ENCODE results near the gene STXBP6. TPM values are rescaled to one million over a fixed set of nuclear protein-coding genes. Genes with fewer than 3 reads are reported as not detected.
"Not testable (repeated sequence)": the region's sequence is repeated elsewhere in the genome, so short reads cannot be mapped to it uniquely, and the experiment has no call there.

STXBP6 gene
- total RNA-seq, 1 donor from 2014 or later: 10.0 TPM

DNA sequence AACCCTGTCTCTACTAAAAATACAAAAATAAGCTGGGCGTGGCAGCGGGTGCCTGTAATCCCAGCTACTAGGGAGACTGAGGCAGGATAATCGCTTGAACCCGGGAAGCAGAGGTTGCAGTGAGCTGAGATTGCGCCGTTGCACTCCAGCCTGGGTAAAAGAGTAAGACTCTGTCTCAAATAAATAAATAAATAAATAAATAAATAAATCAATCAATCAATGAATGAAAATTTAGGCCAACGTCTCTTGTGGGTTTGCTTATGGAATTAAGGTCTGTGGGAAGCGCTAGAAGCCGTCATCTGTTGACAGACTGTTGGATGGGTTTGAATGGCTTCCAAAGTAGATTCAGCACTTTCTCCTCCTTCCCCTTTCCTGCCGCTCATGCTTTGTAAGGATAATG lies 246.5 kb downstream of the STXBP6 start:
- DNase-seq (ENCODE audit: low spot score): not testable (repeated sequence)

GRCh38 chr14:24802236-24802635 lies 247.7 kb downstream of the STXBP6 start:
- no peak for DNase-seq (ENCODE audit: low spot score)

DNA sequence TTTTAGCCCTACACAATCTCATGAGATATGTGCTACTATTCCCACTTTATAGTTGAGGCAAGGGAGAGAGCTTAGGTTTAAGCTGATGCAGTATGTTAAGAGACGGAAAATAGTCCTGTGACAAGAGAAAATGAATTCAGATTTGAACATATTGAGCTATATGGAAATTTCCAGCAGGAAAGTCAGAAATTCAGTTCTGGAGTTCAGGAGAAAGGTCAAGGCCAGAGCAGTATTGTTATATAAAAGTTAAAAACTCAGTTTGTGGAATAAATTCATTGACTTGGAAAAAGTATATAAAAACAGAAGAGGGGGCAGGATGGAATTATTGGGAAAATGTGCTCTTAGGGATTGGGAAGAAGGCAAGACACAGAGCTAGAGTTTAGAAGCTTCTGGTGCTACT lies 248.9 kb downstream of the STXBP6 start:
- no peak for DNase-seq (ENCODE audit: low spot score)

DNA sequence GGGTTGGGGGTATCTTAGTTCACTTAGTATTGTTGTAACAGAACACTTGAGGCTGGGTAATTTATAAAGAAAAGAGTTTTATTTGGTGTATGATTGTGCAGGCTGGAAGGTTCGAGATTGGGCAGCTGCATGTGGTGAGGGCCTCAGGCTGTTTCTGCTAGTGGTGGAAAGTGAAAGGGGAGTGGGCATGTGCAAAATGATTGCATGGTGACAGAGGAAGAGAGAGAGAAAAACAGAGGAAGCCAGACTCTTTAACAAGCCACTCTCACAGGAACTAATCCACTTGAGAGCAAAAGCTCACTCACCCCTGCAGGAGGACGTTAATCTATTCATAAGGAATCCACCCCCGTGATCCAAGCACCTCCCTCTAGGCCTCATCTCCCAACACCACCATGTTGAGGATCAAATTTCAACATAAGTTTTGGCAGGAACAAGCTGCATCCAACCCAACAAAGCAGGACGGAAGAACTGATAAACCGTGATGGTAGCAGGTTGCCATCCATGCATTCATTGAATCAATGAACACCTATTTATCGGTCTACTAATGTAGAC lies 251.0 kb downstream of the STXBP6 start:
- DNase-seq (ENCODE audit: low spot score): no peak

DNA sequence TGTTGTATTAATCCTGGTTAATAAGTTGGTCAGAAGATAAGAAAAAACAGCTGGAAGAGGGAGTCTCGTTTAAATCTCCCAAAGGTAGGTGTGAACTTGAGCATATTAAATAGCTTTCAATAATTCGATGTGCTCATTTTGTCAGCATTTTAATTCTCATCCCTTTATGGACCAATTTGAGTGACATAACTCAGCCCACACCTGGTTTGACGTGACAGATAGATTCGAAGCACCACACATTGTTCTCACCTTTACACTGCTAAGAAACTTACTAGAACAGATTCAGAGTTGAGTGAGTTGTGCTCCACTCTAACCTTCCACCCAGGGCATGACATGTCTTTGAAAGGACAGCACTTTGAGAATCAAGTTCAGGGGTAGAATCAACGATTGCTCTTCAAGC lies 254.5 kb downstream of the STXBP6 start:
- no peak for DNase-seq (ENCODE audit: low spot score)

GRCh38 chr14:24794644-24795305 lies 255.2 kb downstream of the STXBP6 start:
- DNase-seq (ENCODE audit: low spot score): no peak

GRCh38 chr14:24790196-24790595 lies 259.8 kb downstream of the STXBP6 start:
- DNase-seq (ENCODE audit: low spot score): no peak

GRCh38 chr14:24789378-24789884 lies 260.5 kb downstream of the STXBP6 start:
- DNase-seq (ENCODE audit: low spot score): no peak

GRCh38 chr14:24785698-24786097 lies 264.2 kb downstream of the STXBP6 start:
- DNase-seq (ENCODE audit: low spot score): no peak

GRCh38 chr14:24784981-24785380 lies 265.0 kb downstream of the STXBP6 start:
- no peak for DNase-seq (ENCODE audit: low spot score)

DNA sequence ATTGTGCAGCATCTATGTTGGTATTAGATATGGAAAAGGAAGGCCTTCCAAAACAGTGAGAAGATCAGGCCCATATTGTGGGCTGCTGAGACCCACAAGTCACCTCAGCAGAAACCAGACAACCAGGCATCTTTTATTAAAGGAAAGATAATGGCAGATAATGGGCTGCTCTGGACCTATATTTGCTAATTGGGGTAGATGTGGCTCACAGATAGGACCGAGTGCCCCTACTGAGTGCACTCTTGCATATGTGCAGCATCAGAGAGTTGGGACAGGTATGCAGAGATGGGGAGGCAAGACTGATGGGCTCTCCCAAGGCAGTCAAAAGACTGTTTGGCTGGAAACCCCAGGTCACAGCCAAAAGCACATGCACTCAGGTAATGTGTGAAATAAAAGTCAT lies 266.2 kb downstream of the STXBP6 start:
- DNase-seq (ENCODE audit: low spot score): no peak

- DNase-seq (ENCODE audit: low spot score): no peak
Observed at GRCh38 chr14:24780281-24780680, 269.7 kb downstream of the STXBP6 start.

- DNase-seq (ENCODE audit: low spot score): no peak
Observed at GRCh38 chr14:24777678-24778077, 272.3 kb downstream of the STXBP6 start.

DNA sequence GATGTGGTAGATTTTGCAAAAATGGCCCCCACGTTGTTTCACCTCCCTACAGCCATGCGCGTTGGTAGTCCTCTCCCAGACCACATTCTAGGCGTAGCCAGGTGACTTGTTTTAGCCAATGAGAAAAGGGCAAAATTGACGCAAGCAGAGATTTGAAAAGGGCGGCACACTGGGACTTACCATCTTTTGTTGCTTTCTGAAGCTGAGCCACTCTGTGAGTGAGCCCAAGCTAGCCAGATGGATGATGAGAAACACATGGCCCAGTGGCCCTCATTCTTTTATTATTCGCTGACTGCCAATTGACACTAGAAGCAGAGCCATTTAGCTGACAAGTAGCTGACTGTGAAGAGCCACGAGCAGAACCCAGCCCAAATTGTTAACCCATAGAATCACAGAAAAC lies 274.0 kb downstream of the STXBP6 start:
- DNase-seq (ENCODE audit: low spot score): no peak

DNA sequence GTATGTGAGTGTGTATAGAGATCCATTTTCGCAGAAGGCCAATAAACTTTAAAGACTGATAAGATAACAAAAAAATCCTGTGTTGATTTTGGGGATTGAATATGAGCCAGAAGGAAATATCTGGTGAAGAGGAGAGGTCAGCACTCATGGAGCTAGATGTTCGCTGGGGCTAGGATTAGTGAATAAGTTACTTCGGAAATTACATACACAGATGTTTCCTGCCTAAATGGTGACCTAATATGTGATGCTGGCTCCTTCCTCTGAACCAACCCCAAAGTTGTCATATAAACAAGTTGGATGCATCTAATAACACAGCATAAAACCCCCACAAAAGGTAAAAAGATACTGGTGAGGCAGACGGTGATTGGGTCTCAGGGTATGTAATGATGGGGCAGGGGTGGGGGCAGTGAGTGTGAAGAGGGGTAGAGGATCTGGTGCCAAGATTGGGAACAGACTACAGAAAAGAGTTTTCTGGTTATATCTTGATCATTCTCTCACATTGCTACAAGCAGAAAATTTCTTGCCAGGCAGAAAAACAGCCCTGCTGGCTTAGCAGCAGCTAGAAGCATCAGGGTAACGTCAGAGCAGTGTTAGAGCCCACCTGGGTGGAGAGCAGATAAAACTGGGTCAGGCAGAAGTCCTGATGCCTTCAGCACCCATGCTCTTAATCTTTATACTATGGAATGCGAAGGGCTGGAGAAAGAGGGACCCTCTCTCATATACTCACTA lies 275.6 kb downstream of the STXBP6 start:
- DNase-seq (ENCODE audit: low spot score): no peak

- not testable (repeated sequence) for DNase-seq (ENCODE audit: low spot score)
Observed at GRCh38 chr14:24773564-24773963, 276.4 kb downstream of the STXBP6 start.

DNA sequence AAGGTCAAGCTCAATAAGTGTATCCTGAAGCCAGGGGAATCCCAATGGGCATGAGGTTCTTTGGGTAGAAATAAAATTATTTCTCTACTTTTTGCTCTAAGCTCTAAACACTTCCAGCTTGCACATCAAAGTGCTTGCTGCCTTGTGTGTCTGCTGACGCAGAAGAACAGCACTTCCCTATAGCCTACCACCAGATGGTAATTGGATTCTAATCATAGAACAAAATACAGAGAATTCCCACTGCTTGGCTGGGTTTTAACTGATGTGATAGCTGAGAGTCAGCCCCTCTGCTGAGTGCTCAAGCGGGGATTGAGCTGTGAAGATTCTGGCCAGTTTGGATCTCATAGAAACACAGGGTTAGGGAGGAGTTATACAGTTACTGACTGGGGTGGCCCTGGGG lies 283.5 kb downstream of the STXBP6 start:
- DNase-seq (ENCODE audit: low spot score): no peak

DNA sequence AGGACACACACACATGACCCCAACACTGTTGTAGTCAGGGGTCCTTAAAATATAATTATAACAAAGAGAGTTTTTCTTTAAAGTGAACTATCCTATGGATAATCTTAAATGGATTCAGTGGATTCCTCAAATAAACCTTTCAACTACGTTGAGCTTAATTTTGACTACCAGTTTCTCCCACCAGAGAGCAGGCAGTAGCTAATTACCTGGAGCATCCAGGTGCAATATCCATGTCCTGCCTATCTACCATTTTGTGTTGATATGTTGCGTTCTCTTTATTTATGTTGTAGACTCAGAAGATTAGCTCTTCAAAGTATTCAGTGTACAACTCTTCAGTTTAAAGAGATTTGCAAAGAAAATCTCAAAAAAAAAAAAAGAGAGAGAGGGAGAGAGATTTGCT lies 288.8 kb downstream of the STXBP6 start:
- DNase-seq (ENCODE audit: low spot score): no peak

All from ureter (tissue), 1 donor.